ENCODE data around the gene CCDC9B.

Gene CCDC9B

DNA sequence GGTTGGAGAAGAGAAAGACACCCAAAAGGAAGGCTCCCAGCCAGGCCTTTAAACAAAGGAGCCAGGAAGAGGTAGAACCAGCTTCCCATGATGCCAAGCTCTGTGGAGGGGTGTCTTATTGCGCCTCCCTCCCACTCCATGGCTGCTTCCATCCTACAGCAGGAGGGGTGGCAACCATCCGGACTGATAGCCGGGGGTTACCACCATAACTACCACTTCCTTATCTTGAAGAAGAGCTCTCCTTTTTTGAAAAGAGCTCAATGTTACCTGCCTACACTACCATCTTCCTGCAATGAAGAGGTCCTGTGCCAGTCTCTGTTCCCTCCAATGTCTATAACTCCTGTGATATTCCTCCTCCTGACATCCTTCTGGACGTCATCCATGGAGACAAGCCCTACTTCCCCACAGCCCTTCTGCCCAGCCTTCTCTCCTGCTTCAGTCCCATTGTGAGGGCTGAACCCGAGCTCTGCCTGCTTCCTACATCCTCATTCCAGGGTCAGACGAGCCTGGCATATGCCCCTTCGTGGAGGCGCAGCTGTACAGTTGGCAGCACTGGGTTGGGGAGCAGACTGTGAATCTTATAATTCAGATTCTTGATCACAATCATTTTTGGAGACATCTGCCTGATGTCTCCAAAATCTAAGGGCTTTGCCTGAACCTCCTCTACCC is 8.5 kb downstream of the CCDC9B start:
- H3K36me3 ChIP-seq (ENCODE audit: control insufficient read depth, insufficient read depth, low read length), result no peaks in the 10 kb centered on the region
- H3K4me2 ChIP-seq (ENCODE audit: low read length), result no peak overlapping the region
- TF ChIP-seq, protein P1, sequence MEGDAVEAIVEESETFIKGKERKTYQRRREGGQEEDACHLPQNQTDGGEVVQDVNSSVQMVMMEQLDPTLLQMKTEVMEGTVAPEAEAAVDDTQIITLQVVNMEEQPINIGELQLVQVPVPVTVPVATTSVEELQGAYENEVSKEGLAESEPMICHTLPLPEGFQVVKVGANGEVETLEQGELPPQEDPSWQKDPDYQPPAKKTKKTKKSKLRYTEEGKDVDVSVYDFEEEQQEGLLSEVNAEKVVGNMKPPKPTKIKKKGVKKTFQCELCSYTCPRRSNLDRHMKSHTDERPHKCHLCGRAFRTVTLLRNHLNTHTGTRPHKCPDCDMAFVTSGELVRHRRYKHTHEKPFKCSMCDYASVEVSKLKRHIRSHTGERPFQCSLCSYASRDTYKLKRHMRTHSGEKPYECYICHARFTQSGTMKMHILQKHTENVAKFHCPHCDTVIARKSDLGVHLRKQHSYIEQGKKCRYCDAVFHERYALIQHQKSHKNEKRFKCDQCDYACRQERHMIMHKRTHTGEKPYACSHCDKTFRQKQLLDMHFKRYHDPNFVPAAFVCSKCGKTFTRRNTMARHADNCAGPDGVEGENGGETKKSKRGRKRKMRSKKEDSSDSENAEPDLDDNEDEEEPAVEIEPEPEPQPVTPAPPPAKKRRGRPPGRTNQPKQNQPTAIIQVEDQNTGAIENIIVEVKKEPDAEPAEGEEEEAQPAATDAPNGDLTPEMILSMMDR (IDR thresholded peaks at IDR 0.05), result no peak
- no peak overlapping the region for H3K9ac ChIP-seq
- H3K9me3 ChIP-seq (ENCODE audit: control insufficient read depth, low read length), result no peaks in the 10 kb centered on the region
- no peaks in the 10 kb centered on the region for H3K4me1 ChIP-seq
- no peak overlapping the region for H3K27ac ChIP-seq
- H3K27me3 ChIP-seq (ENCODE audit: control insufficient read depth, insufficient read depth, low read length), result no peaks in the 10 kb centered on the region
- no peak overlapping the region for H3K4me3 ChIP-seq (ENCODE audit: low read depth, low read length)
- H3K79me2 ChIP-seq, result no peaks in the 10 kb centered on the region
- H2AFZ ChIP-seq, result no peak overlapping the region

DNA sequence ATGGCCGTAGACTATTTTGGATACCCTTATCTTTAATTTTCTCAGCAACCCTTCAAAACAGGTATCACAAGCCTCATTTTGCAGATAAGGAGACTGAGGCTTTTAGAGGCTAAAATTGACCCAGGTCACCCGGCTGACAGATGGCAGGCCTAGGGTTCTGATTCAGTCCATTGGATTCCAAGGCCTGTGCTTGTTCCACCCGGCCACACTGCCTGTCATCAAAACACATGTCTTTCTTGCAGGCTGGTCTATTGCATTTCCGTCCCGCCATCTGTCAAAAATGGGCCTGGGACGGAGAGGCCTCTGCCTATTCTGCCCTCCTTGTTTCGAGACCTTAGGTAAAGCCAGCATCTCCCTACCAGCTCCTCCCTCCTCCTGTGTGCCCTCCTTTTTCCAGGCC is 9.1 kb downstream of the CCDC9B start:
- Histone ChIP-seq H3K9ac (no peak overlapping the region), H3K79me2 (no peaks in the 10 kb centered on the region), H3K36me3 (ENCODE audit: control insufficient read depth, insufficient read depth, low read length) (no peaks in the 10 kb centered on the region), H2AFZ (no peak overlapping the region), H3K4me3 (ENCODE audit: low read depth, low read length) (no peak overlapping the region), H3K4me2 (ENCODE audit: low read length) (no peak overlapping the region), H3K27me3 (ENCODE audit: control insufficient read depth, insufficient read depth, low read length) (no peaks in the 10 kb centered on the region), H3K27ac (no peak overlapping the region), H3K9me3 (ENCODE audit: control insufficient read depth, low read length) (no peaks in the 10 kb centered on the region), H3K4me1 (peaks cover 3% of the 10 kb centered on the region)
- TF ChIP-seq, protein P1 (IDR thresholded peaks at IDR 0.05), result no peak

DNA sequence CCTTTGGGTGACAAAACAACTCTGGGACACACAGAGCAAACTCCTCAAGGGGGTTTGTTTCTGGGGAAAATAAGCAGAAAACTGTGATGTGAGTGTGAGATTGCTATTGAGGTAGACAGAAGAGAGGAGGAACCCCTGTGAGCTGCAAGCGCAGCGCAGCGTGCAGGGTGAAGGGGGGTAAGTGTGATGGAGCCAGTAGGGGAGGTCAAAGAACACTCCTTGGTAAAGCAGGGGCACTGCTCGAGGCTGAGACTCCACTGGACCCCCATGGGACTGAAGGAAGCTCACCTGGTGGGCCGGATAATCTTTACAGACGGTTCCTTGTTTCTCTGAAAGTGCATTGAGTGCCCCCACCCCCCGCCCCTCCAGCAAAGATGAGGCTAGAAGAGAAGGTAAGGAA is 9.7 kb downstream of the CCDC9B start:
- Histone ChIP-seq H3K27ac (no peak overlapping the region), H3K9me3 (ENCODE audit: control insufficient read depth, low read length) (no peaks in the 10 kb centered on the region), H2AFZ (no peak overlapping the region), H3K79me2 (no peaks in the 10 kb centered on the region), H3K4me1 (peaks cover 3% of the 10 kb centered on the region), H3K27me3 (ENCODE audit: control insufficient read depth, insufficient read depth, low read length) (no peaks in the 10 kb centered on the region), H3K4me2 (ENCODE audit: low read length) (no peak overlapping the region), H3K9ac (no peak overlapping the region), H3K36me3 (ENCODE audit: control insufficient read depth, insufficient read depth, low read length) (no peaks in the 10 kb centered on the region), H3K4me3 (ENCODE audit: low read depth, low read length) (no peak overlapping the region)
- TF ChIP-seq, protein P1 (IDR thresholded peaks at IDR 0.05), result no peak

DNA sequence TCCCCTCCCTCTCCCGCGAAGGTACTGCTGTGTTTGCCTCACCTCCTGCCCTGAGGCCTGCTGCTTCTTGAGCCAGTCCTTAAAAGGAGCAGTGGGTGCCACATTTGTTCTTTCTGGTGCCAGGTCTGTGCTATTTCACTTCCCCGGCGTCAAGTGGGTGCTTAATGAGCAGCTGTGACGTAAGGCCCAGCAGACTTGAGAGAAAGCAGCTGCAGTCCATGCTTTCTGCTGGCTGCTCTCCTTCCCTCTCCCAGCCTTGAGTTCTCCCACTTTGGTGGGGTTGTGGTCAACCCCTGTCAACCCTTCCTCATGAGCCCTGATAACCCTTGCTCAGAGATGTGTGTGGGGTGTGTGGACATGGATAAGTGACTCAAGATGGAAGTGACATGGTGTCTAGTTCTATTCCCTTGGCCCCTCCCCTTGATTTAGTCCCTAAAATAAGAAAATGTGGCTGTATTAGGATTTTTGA is 10.3 kb downstream of the CCDC9B start:
- TF ChIP-seq, protein P1 (IDR thresholded peaks at IDR 0.05), result no peak
- Histone ChIP-seq H3K27ac (no peak overlapping the region), H2AFZ (no peak overlapping the region), H3K79me2 (no peaks in the 10 kb centered on the region), H3K4me1 (peaks cover 3% of the 10 kb centered on the region), H3K9ac (no peak overlapping the region), H3K4me3 (ENCODE audit: low read depth, low read length) (no peak overlapping the region), H3K36me3 (ENCODE audit: control insufficient read depth, insufficient read depth, low read length) (no peaks in the 10 kb centered on the region), H3K9me3 (ENCODE audit: control insufficient read depth, low read length) (no peaks in the 10 kb centered on the region), H3K4me2 (ENCODE audit: low read length) (no peak overlapping the region), H3K27me3 (ENCODE audit: control insufficient read depth, insufficient read depth, low read length) (no peaks in the 10 kb centered on the region)

DNA sequence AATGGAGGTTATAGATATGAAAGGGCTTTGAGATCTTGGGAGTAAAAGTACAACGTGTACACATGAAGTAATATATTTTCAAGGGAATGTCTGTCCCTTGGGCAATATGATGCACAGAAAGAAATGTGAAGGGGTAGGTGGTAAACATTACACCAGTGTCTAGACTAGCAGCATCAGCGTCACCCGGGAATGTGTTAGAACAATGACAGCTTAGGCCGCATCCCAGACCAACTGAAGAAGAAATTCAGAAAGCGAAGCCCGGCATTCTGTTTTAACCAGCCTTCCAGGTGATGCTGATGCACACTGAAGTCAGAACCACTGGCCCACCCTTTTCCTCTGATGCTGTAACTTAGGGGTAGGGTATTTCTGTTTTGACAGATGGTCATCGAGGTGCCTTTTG is 10.9 kb downstream of the CCDC9B start:
- Histone ChIP-seq H3K4me1 (peaks cover 3% of the 10 kb centered on the region), H3K79me2 (no peaks in the 10 kb centered on the region), H3K4me2 (ENCODE audit: low read length) (no peak overlapping the region), H3K27me3 (ENCODE audit: control insufficient read depth, insufficient read depth, low read length) (no peaks in the 10 kb centered on the region), H3K4me3 (ENCODE audit: low read depth, low read length) (no peak overlapping the region), H3K9ac (no peak overlapping the region), H2AFZ (no peak overlapping the region), H3K36me3 (ENCODE audit: control insufficient read depth, insufficient read depth, low read length) (no peaks in the 10 kb centered on the region), H3K27ac (no peak overlapping the region), H3K9me3 (ENCODE audit: control insufficient read depth, low read length) (no peaks in the 10 kb centered on the region)
- TF ChIP-seq, protein P1 (IDR thresholded peaks at IDR 0.05), result no peak

Measured in parathyroid adenoma (tissue), 2 donors.